Neural crest cell (in vitro differentiated cells): ENCODE results near the gene AP2M1. TPM values are rescaled to one million over a fixed set of nuclear protein-coding genes. Genes with fewer than 3 reads are reported as not detected.

Experiments used
- DNase-seq: peaks from one replicate; pipeline ENCODE4 v3.0.0; 2021; ENCODE audit warnings: low read depth, mixed read lengths, low spot score
- H3K27ac Mint-ChIP-seq: one replicate; pipeline ENCODE4 v1.8.0; 2021; ENCODE audit warnings: mild to moderate bottlenecking, mixed read lengths; ENCODE audit not compliant: unreplicated experiment
- H3K27me3 Mint-ChIP-seq: 2 replicates; pipeline ENCODE4 v1.8.0; 2021; ENCODE audit warnings: low read depth, mild to moderate bottlenecking, mixed read lengths
- H3K36me3 Mint-ChIP-seq: 2 replicates; pipeline ENCODE4 v1.8.0; 2021; ENCODE audit warnings: low read depth, mild to moderate bottlenecking, mixed read lengths
- H3K4me1 Mint-ChIP-seq: 2 replicates; pipeline ENCODE4 v1.8.0; 2021; ENCODE audit warnings: mixed read lengths
- H3K4me3 Mint-ChIP-seq: one replicate; pipeline ENCODE4 v1.8.0; 2021; ENCODE audit warnings: mild to moderate bottlenecking, mixed read lengths
- H3K9me3 Mint-ChIP-seq: 2 replicates; pipeline ENCODE4 v1.8.0; 2021; ENCODE audit warnings: mixed read lengths
- total RNA-seq: library from RNA; stranded (reverse); gene quantifications from 2 replicates; pipeline ENCODE4 v1.2.1, GENCODE V29; 2021
- TF ChIP-seq, protein P1 (sequence below): fragments of 200-600 bp; sonication (generic); conservative IDR thresholded peaks from 2 replicates; pipeline ENCODE4 v1.5.0; 2021; ENCODE audit warnings: antibody characterized with exemption, mild to moderate bottlenecking

The AP2M1 gene
- total RNA-seq, 1 donor from 2014 or later: 289 TPM

- Mint-ChIP-seq H3K27ac (no peak within 1 kb of the TSS), H3K27me3 (peaks cover 85% of the 10 kb centered on the region), H3K4me1 (peaks cover 8% of the 10 kb centered on the region), H3K9me3 (no peaks in the 10 kb centered on the region), H3K36me3 (no peaks in the 10 kb centered on the region), H3K4me3 (peak within 1 kb of the TSS; percentile 77)
- DNase-seq: peak; percentile 59
- TF ChIP-seq, protein P1, sequence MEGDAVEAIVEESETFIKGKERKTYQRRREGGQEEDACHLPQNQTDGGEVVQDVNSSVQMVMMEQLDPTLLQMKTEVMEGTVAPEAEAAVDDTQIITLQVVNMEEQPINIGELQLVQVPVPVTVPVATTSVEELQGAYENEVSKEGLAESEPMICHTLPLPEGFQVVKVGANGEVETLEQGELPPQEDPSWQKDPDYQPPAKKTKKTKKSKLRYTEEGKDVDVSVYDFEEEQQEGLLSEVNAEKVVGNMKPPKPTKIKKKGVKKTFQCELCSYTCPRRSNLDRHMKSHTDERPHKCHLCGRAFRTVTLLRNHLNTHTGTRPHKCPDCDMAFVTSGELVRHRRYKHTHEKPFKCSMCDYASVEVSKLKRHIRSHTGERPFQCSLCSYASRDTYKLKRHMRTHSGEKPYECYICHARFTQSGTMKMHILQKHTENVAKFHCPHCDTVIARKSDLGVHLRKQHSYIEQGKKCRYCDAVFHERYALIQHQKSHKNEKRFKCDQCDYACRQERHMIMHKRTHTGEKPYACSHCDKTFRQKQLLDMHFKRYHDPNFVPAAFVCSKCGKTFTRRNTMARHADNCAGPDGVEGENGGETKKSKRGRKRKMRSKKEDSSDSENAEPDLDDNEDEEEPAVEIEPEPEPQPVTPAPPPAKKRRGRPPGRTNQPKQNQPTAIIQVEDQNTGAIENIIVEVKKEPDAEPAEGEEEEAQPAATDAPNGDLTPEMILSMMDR: peak; percentile 45
Measured at GRCh38 chr3:184229394-184230080, 54.9 kb downstream of the AP2M1 start, which contains the start of gene VWA5B2. TSS of gene VWA5B2 (plus strand) at chr3:184229585. CDS start at chr3:184230529, 944 bp downstream.

DNA sequence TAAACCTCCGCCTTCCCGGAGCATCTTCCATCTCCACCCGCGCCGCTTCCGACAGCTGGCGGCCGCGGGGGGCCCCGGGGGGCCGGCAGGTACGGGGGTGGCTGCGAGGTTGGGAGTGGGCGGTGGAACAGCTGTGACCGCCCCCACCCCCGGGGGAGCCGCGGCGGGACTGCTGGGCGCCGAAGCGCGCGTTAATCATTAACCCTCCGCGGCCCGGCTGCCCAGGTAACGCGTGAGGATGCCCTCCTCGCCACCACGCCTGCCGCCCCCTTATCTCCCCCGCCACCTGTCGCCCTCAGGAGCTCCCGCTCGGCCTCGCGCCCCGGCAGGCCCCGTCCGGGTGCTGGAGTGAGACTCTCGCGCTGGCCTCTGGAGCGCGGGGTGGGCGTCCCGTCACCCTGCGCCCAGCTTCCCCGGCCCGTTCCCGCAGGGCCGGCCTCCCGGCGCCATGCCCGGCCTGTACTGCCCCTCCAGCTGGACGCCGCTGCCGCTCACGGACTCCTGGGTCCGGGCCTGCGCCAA, 55.5 kb downstream of the AP2M1 start:
- Mint-ChIP-seq H3K27ac (no peak overlapping the region), H3K9me3 (no peaks in the 10 kb centered on the region), H3K27me3 (peaks cover 83% of the 10 kb centered on the region), H3K4me3 (no peak overlapping the region), H3K4me1 (peaks cover 8% of the 10 kb centered on the region), H3K36me3 (no peaks in the 10 kb centered on the region)
- no peak for DNase-seq
- TF ChIP-seq, protein P1: no peak

DNA sequence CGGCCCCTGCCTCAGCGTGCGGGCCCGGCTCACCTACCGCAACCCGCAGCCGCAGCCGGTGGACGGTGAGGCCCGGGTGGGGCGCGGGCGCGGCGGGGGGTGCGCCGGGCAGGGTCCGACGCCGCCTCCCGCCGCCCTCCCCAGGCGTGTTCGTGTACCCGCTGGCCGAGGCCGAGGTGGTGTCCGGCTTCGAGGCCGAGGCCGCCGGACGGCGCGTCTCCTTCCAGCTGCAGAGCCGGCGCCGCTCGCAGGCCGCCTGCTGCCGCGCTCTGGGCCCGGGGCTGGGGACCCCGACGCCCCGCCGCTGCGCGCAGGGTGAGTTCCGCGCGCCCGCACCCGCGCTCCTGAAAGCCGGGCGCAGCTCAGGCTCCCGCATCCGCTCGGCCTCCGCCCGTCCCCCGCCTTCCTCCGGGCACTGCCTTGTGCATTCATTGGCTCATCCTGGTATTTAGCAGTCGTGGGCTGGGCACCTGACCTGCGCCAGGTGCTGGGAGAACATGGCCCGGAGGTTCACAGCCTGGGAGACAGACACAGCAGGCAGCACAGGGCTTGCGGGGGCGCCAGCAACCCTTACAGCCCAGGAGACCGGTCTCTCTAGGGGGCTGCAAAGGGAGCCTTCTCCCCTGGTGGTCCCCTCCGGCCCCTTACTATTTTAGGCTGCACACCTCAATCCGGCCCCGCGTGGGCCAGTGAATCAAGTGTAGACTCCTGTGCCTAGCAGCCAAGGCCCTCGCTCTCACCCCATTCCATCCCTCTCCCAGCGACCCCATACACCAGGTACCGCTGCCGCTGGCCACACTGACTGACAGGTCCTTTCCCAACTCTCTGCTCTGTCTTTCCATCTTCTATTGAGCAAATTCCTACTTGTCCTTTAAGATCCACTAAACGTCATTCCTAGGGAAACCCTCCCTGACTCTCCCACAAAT, 56.2 kb downstream of the AP2M1 start:
- no peaks in the 10 kb centered on the region for H3K9me3 Mint-ChIP-seq

GRCh38 chr3:184231671-184232070, 57.0 kb downstream of the AP2M1 start:
- Mint-ChIP-seq H3K27me3 (peaks cover 76% of the 10 kb centered on the region), H3K4me1 (peaks cover 8% of the 10 kb centered on the region)

More for the DNA sequence above, 56.2 kb downstream of the AP2M1 start:
- no peaks in the 10 kb centered on the region for H3K36me3 Mint-ChIP-seq
- TF ChIP-seq, protein P1: no peak
- peaks cover 83% of the 10 kb centered on the region for H3K27me3 Mint-ChIP-seq
- DNase-seq: no peak
- H3K4me1 Mint-ChIP-seq: peaks cover 8% of the 10 kb centered on the region
- H3K27ac Mint-ChIP-seq: no peak overlapping the region
- peak overlapping the region; percentile 84 for H3K4me3 Mint-ChIP-seq

More at GRCh38 chr3:184231671-184232070, 57.0 kb downstream of the AP2M1 start:
- no peak for DNase-seq
- no peaks in the 10 kb centered on the region for H3K9me3 Mint-ChIP-seq
- no peak overlapping the region for H3K27ac Mint-ChIP-seq
- TF ChIP-seq, protein P1: no peak
- H3K4me3 Mint-ChIP-seq: peak overlapping the region; percentile 84
- H3K36me3 Mint-ChIP-seq: no peaks in the 10 kb centered on the region
